LNCaP clone FGC (cell line): Measurements from ENCODE around the gene NCR2.

Experiments
- DNase-seq: peaks from one replicate; pipeline ENCODE4 v3.0.0-alpha.2; 2011; ENCODE audit warnings: low read depth
- H3K4me3 ChIP-seq: 2 replicates; pipeline ENCODE4 v1.5.1; 2011; ENCODE audit warnings: mild to moderate bottlenecking, low read depth, low read length, control low read depth
- TF ChIP-seq, protein P1 (sequence below): IDR thresholded peaks from 2 replicates; pipeline ENCODE4 v1.5.1; 2012; ENCODE audit warnings: mild to moderate bottlenecking; ENCODE audit not compliant: control insufficient read depth, insufficient read depth; ENCODE audit errors: extremely low read depth

NCR2 gene

DNA sequence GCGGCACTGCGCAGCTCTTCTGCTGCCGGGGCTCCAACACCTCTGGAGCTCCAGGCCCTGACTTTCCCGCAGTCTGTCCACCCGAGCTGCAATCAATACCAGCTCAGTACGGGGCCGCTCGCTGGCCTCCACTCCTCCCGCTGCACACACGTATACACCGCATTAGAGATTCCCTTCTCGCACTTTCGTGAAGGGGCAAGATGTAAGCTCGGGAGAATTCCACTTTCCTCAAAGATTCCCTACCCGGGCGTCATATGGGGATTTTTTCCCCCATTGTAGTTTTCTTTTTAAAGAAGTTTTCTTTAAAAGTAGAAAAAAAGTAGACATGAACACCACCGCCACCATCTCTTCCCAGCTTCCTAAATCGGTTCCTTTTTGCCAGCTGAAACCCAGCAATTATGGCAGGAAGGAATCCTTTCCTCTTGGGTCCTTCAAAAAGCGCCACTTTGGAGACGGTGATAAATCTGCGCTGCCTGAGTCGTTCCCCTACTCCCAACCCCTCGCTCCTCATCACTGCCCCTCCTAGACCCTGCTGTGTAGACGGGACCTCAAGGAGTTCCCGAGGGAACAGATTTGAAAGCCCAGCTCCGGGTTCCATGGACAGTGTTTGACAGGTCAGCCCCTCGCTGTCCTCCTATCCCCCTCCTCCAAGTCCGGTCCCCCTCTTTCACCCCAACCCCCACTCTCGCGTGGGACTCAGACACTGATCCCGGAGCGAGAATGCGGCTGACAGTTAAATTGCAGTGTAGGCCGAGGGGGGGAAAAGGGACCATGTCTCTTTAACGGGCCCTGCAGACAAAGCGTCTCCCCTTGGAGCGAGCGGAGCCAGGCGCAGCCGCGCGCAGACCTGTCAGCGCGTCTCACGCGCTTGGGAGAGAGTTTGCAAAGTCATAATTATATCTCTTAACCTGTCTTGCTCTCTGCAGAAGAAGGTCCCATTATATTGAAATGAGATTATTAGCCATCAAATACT lies 39.5 kb downstream of the NCR2 start:
- H3K4me3 ChIP-seq, result no peak overlapping the region

DNA sequence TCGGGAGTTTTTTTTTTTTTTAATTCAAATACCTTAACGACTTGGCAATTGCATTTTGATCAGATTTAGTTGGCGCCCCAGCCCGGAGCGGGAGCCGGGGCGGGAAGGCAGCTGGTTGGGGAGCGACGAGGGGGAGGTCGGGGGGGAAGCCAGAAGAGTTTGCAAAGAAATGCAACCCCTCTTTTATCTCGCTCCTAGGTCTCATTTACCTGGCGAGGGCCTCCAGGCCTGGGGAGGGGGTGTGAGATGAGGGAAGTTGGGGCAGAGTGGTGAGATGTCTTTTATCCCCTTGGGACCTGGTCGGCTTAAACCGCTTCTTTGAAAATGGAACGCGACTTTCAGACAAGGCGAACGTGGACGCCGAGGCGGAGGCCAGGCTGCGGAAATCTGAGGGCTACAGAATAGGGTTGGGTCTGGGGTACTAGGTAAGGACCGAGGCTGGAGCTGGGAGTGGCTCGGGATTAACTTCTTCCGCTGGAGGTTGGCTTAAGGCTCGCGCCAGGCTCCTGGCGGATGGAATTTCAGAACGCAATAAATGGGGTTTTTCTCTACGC lies 40.3 kb downstream of the NCR2 start:
- TF ChIP-seq, protein P1, sequence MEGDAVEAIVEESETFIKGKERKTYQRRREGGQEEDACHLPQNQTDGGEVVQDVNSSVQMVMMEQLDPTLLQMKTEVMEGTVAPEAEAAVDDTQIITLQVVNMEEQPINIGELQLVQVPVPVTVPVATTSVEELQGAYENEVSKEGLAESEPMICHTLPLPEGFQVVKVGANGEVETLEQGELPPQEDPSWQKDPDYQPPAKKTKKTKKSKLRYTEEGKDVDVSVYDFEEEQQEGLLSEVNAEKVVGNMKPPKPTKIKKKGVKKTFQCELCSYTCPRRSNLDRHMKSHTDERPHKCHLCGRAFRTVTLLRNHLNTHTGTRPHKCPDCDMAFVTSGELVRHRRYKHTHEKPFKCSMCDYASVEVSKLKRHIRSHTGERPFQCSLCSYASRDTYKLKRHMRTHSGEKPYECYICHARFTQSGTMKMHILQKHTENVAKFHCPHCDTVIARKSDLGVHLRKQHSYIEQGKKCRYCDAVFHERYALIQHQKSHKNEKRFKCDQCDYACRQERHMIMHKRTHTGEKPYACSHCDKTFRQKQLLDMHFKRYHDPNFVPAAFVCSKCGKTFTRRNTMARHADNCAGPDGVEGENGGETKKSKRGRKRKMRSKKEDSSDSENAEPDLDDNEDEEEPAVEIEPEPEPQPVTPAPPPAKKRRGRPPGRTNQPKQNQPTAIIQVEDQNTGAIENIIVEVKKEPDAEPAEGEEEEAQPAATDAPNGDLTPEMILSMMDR, result no peak
- no peak overlapping the region for H3K4me3 ChIP-seq
- DNase-seq, result no peak

More for the DNA sequence above, 39.5 kb downstream of the NCR2 start:
- DNase-seq, result no peak
- TF ChIP-seq, protein P1, result no peak

DNA sequence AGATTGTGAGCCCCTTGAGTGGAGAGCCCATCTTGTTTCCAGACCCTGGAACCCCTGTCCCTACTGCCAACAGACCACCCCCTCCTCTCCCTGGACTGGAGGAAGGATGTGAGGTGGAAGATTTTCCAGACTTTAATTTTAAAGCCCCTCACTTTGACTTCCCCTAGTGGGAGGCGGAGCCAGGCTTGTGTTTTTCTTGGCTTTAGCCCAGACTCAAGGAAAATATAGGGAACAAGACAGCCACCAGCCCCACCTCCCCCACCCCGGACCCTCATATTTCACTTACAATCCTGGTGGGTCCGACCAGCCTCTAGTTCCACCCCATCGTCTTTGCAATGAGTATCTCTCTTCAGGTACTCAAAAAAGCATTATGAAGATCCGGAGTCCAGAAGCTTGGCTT lies 40.8 kb downstream of the NCR2 start:
- H3K4me3 ChIP-seq, result no peak overlapping the region
- TF ChIP-seq, protein P1, result no peak
- DNase-seq, result no peak

DNA sequence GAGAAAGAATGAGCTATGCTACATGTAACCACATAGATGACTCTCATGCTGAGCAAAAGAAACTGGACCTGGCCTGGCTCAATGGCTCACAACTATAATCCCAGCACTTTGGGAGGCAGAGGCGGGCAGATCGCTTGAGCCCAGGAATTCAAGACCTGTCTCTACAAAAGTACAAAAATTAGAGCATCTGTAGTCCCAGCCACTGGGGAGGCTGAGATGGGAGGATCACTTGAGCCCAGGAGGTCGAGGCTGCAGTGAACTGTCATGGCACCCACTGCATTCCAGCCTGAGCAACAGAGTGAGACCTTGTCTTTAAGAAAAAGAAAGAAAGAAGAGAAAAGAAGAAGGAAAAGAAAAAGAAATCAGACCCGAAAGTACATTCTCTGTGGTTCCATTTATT lies 41.7 kb downstream of the NCR2 start:
- H3K4me3 ChIP-seq, result no peak overlapping the region
- DNase-seq, result no peak
- TF ChIP-seq, protein P1, result no peak

DNA sequence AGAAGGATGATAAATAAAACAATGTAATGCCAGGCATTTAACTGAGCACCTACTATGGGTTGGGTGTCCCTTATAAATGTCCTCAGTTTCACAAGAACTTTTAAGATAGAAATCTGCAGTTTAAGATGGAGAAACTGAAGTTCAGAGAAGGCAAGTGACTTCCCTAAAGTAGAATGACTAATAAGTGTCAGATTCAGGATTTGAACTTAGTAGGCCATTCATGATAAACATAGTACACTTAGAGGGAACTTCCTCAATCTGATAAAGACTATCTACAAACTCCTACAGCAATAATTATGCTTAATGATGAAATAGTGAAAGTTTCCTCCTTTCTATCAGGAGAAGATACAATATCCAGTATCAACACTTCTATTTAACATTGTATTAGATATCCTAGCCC lies 43.9 kb downstream of the NCR2 start:
- no peak overlapping the region for H3K4me3 ChIP-seq
- DNase-seq, result no peak
- TF ChIP-seq, protein P1, result no peak

DNA sequence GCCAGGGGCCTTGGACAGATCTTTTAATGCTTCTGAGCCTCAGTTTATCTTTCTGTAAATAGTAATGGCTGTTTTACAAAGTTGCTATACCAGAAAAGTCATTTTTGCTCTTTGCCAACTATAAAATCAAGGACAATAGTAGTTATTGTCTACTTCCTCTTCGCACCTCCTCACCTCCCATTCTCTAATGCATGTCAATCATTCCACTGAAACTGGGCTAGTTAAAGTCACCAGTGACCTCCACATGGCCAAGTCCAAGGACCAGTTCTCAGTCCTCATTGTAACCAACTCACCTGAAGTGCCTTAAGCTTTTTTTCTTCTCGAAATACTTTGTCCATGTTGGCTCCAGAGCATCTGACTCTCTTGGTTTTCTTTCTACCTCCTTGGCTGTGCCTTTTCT lies 51.2 kb downstream of the NCR2 start:
- DNase-seq, result no peak
- TF ChIP-seq, protein P1, result no peak
- no peak overlapping the region for H3K4me3 ChIP-seq

DNA sequence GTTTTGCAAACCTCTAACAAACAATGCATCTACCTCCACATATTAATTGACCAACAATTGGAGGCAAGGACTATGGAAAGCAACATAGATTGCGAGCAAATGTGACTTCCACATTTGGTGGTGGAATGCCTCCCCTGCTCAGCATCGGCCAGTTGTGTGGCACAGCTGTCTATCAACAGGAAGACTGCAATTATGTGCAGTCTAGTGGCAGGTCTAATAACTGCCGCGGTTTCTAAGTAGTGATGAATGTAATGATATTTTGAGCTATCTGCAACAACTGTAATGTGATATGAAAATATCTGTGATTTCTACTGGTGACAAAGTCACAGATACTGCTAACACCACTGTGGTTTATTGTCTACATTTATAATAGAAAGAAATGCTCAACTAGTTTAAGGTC lies 56.8 kb downstream of the NCR2 start:
- TF ChIP-seq, protein P1, result no peak
- H3K4me3 ChIP-seq, result no peak overlapping the region
- DNase-seq, result no peak
